Ishikawa (cell line): ENCODE measurements around the gene CFAP61.

Experiments
- CEBPB ChIP-seq: IDR thresholded peaks from 2 replicates; pipeline ENCODE4 v1.6.1; 2012
- CREB1 ChIP-seq: IDR thresholded peaks from 2 replicates; pipeline ENCODE4 v1.6.1; 2012; ENCODE audit warnings: low read depth
- EGR1 ChIP-seq: IDR thresholded peaks from 2 replicates; pipeline ENCODE4 v1.6.1; 2012
- EP300 ChIP-seq: IDR thresholded peaks from 2 replicates; pipeline ENCODE4 v1.6.1; 2012; ENCODE audit warnings: borderline replicate concordance
- FOXM1 ChIP-seq: IDR thresholded peaks from 2 replicates; pipeline ENCODE4 v1.6.1; 2012; ENCODE audit warnings: low read depth, borderline replicate concordance
- MAX ChIP-seq: IDR thresholded peaks from 2 replicates; pipeline ENCODE4 v1.6.1; 2012
- NFIC ChIP-seq: IDR thresholded peaks from 2 replicates; pipeline ENCODE4 v1.6.1; 2012
- RAD21 ChIP-seq: IDR thresholded peaks from 2 replicates; pipeline ENCODE4 v1.6.1; 2012; ENCODE audit warnings: low read depth
- REST ChIP-seq: IDR thresholded peaks from 2 replicates; pipeline ENCODE4 v1.6.1; 2012; ENCODE audit warnings: low read depth, mild to moderate bottlenecking
- TAF1 ChIP-seq: IDR thresholded peaks from 2 replicates; pipeline ENCODE4 v1.6.1; 2012; ENCODE audit warnings: low read depth, mild to moderate bottlenecking
- TCF12 ChIP-seq: IDR thresholded peaks from 2 replicates; pipeline ENCODE4 v1.6.1; 2012; ENCODE audit warnings: low read depth
- TEAD4 ChIP-seq: IDR thresholded peaks from 2 replicates; pipeline ENCODE4 v1.6.1; 2012
- YY1 ChIP-seq: IDR thresholded peaks from 2 replicates; pipeline ENCODE4 v1.6.1; 2012; ENCODE audit warnings: low read depth
- ZBTB7A ChIP-seq: IDR thresholded peaks from 2 replicates; pipeline ENCODE4 v1.6.1; 2012; ENCODE audit warnings: low read depth

- TF ChIP-seq MAX (no peak), REST (no peak), TAF1 (no peak), TCF12 (no peak), EP300 (no peak), EGR1 (no peak), YY1 (no peak), TEAD4 (no peak), CEBPB (no peak), RAD21 (no peak), FOXM1 (no peak), ZBTB7A (no peak), CREB1 (no peak), NFIC (no peak)
These were observed 275.4 kb downstream of the CFAP61 start for GRCh38 chr20:20327746-20328145.
